Astrocyte of the spinal cord (primary cell): ENCODE data around the gene TSPAN9.

Source experiments
- DNase-seq: peaks from one replicate; pipeline ENCODE4 v3.0.0; 2011; ENCODE audit warnings: low read depth, low spot score
- H3K4me3 ChIP-seq: 2 replicates; pipeline ENCODE4 v1.5.1; 2011; ENCODE audit warnings: low read depth, mild to moderate bottlenecking, low read length, moderate library complexity
- CTCF ChIP-seq: IDR thresholded peaks from 2 replicates; pipeline ENCODE4 v1.5.1; 2012; ENCODE audit warnings: low read depth, mild to moderate bottlenecking, low read length, inconsistent platforms
- in situ Hi-C: cut with HindIII; loops from 2 replicates; pipeline ENCODE4 v1.10.0; 2017; ENCODE audit warnings: low sequenced_read_pairs

Gene TSPAN9

GRCh38 chr12:3097836-3098235, 20.7 kb downstream of the TSPAN9 start:
- in situ Hi-C loops, result no loop called here
- no peak for TF ChIP-seq CTCF
- no peak for DNase-seq
- no peak overlapping the region for H3K4me3 ChIP-seq

- DNase-seq, result no peak
- in situ Hi-C loops, result no loop called here
- no peak for TF ChIP-seq CTCF
- no peak overlapping the region for H3K4me3 ChIP-seq
These were observed 21.3 kb downstream of the TSPAN9 start for GRCh38 chr12:3098436-3098835.

- in situ Hi-C loops, result no loop called here
- TF ChIP-seq CTCF, result no peak
- H3K4me3 ChIP-seq, result no peak overlapping the region
- no peak for DNase-seq
These were observed 22.0 kb downstream of the TSPAN9 start for GRCh38 chr12:3099146-3099545.

- H3K4me3 ChIP-seq, result no peak overlapping the region
- no peak for TF ChIP-seq CTCF
- DNase-seq, result no peak
- in situ Hi-C loops, result no loop called here
These were observed 24.3 kb downstream of the TSPAN9 start for GRCh38 chr12:3101309-3102024.

GRCh38 chr12:3102771-3103410, 25.7 kb downstream of the TSPAN9 start:
- H3K4me3 ChIP-seq, result no peak overlapping the region
- in situ Hi-C loops, result no loop called here
- TF ChIP-seq CTCF, result no peak
- DNase-seq, result no peak

- TF ChIP-seq CTCF, result no peak
- DNase-seq, result no peak
- in situ Hi-C loops, result no loop called here
- H3K4me3 ChIP-seq, result no peak overlapping the region
These were observed 26.6 kb downstream of the TSPAN9 start for GRCh38 chr12:3103806-3104205.
